ENCODE results near the gene PDK3.

- TF ChIP-seq POLR2A (IDR thresholded peaks at IDR 0.05) = no peak
- TF ChIP-seq, protein P1, sequence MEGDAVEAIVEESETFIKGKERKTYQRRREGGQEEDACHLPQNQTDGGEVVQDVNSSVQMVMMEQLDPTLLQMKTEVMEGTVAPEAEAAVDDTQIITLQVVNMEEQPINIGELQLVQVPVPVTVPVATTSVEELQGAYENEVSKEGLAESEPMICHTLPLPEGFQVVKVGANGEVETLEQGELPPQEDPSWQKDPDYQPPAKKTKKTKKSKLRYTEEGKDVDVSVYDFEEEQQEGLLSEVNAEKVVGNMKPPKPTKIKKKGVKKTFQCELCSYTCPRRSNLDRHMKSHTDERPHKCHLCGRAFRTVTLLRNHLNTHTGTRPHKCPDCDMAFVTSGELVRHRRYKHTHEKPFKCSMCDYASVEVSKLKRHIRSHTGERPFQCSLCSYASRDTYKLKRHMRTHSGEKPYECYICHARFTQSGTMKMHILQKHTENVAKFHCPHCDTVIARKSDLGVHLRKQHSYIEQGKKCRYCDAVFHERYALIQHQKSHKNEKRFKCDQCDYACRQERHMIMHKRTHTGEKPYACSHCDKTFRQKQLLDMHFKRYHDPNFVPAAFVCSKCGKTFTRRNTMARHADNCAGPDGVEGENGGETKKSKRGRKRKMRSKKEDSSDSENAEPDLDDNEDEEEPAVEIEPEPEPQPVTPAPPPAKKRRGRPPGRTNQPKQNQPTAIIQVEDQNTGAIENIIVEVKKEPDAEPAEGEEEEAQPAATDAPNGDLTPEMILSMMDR (IDR thresholded peaks at IDR 0.05) = no peak
Measured at GRCh38 chrX:24425806-24426205, 39.3 kb upstream of the PDK3 start.
